ENCODE measurements around the gene TBC1D7. TPM values are rescaled to one million over a fixed set of nuclear protein-coding genes. Genes with fewer than 3 reads are reported as not detected.

The TBC1D7 gene
- total and polyA plus RNA-seq, 5 experiments from 2014 or later, result 11.8 to 19.2 (median 17.1) TPM

Other genes with a start within 250 kb of the TBC1D7 start
- 1 to 10 TPM; 1.7 to 2.0 TPM for gene GFOD1, start 159.1 kb upstream of the TBC1D7 start, total RNA-seq
- 1 to 10 TPM in 1 of 3 donors, under 1 TPM in 2; 0.08 to 1.2 (median 0.88) TPM for gene GFOD1, start 159.1 kb upstream of the TBC1D7 start, polyA plus RNA-seq
- 10 to 100 TPM; 23.0 to 24.4 TPM for gene SIRT5, start 246.1 kb upstream of the TBC1D7 start, total RNA-seq
- 10 to 100 TPM in 1 of 3 donors, 1 to 10 TPM in 2; 8.7 to 13.0 (median 9.8) TPM for gene SIRT5, start 246.1 kb upstream of the TBC1D7 start, polyA plus RNA-seq